ENCODE data around the gene TEX52. TPM values are rescaled to one million over a fixed set of nuclear protein-coding genes. Genes with fewer than 3 reads are reported as not detected.
A peak's percentile ranks its signal among the peaks of the same experiment; 100 is the strongest.

The TEX52 gene
- total RNA-seq, 1 donor from 2014 or later: not detected

DNA sequence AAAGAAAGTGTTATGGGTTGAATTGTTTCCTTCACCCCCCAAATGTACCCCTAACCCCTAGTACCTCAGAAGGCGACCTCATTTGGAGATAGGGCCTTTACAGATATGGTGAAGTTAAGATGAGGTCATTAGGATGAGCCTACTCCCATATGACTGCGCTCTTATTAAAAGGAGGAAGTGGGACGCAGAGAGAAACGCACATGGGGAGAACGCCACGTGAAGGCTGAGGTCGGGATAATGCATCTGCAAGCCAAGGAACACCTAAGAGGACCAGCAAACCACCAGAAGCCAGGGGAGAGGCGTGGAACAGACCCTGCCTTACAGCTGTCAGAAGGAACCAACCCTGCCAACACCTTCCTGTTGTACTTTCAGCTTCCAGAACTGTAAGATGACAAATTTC lies 20.3 kb downstream of the TEX52 start:
- no peak overlapping the region for H3K9ac ChIP-seq
- H3K9me3 Mint-ChIP-seq: no peaks in the 10 kb centered on the region
- no peaks in the 10 kb centered on the region for H3K79me2 ChIP-seq (ENCODE audit: low read depth)
- peaks cover 25% of the 10 kb centered on the region for H3K4me1 Mint-ChIP-seq
- H3K36me3 Mint-ChIP-seq: peaks cover 8% of the 10 kb centered on the region
- no peak overlapping the region for H3K27ac ChIP-seq
- DNase-seq (ENCODE audit: low spot score): no peak
- H3K4me1 ChIP-seq: peaks cover 17% of the 10 kb centered on the region
- H3K27me3 Mint-ChIP-seq (ENCODE audit: insufficient read depth, low read depth): peaks cover 2% of the 10 kb centered on the region
- H3K27me3 ChIP-seq: no peaks in the 10 kb centered on the region
- no peak overlapping the region for H2AFZ ChIP-seq (replicated peaks)
- no peaks in the 10 kb centered on the region for H3K9me3 ChIP-seq (ENCODE audit: low read depth)
- H4K20me1 ChIP-seq (ENCODE audit: low read depth): peaks cover 5% of the 10 kb centered on the region
- peaks cover 2% of the 10 kb centered on the region for H3F3A ChIP-seq (ENCODE audit: low read depth)
- H3K4me2 ChIP-seq: no peak overlapping the region
- no peak overlapping the region for H3K4me3 Mint-ChIP-seq
- H3K36me3 ChIP-seq: no peaks in the 10 kb centered on the region
- TF ChIP-seq, protein P1, sequence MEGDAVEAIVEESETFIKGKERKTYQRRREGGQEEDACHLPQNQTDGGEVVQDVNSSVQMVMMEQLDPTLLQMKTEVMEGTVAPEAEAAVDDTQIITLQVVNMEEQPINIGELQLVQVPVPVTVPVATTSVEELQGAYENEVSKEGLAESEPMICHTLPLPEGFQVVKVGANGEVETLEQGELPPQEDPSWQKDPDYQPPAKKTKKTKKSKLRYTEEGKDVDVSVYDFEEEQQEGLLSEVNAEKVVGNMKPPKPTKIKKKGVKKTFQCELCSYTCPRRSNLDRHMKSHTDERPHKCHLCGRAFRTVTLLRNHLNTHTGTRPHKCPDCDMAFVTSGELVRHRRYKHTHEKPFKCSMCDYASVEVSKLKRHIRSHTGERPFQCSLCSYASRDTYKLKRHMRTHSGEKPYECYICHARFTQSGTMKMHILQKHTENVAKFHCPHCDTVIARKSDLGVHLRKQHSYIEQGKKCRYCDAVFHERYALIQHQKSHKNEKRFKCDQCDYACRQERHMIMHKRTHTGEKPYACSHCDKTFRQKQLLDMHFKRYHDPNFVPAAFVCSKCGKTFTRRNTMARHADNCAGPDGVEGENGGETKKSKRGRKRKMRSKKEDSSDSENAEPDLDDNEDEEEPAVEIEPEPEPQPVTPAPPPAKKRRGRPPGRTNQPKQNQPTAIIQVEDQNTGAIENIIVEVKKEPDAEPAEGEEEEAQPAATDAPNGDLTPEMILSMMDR (IDR thresholded peaks at IDR 0.05): no peak
- no peak for TF ChIP-seq EZH2 (IDR thresholded peaks at IDR 0.05)
- TF ChIP-seq EZH2phosphoT487 (IDR thresholded peaks at IDR 0.05): no peak
- no peak overlapping the region for H3K4me3 ChIP-seq
- H3K27ac Mint-ChIP-seq: no peak overlapping the region

GRCh38 chr12:2835691-2836403 lies 21.0 kb downstream of the TEX52 start:
- Histone ChIP-seq H3K79me2 (ENCODE audit: low read depth) (no peaks in the 10 kb centered on the region), H3K27ac (no peak overlapping the region)
- TF ChIP-seq, protein P1 (IDR thresholded peaks at IDR 0.05): no peak
- no peak for TF ChIP-seq EZH2phosphoT487 (IDR thresholded peaks at IDR 0.05)
- TF ChIP-seq EZH2 (IDR thresholded peaks at IDR 0.05): no peak

GRCh38 chr12:2834581-2835491 lies 22.0 kb downstream of the TEX52 start, which contains the start of gene NRIP2:
TSS of gene NRIP2 (minus strand) at chr12:2835035. CDS start at chr12:2834983, 52 bp downstream.
- Histone ChIP-seq H3K4me2 (peak within 1 kb of the TSS; percentile 60), H3K4me3 (no peak within 1 kb of the TSS), H3K79me2 (ENCODE audit: low read depth) (no peaks in the 10 kb centered on the region), H2AFZ (replicated peaks) (no peak within 1 kb of the TSS), H4K20me1 (ENCODE audit: low read depth) (peaks cover 5% of the 10 kb centered on the region), H3K4me1 (peaks cover 17% of the 10 kb centered on the region), H3K9me3 (ENCODE audit: low read depth) (no peaks in the 10 kb centered on the region), H3K27ac (no peak within 1 kb of the TSS), H3K9ac (no peak within 1 kb of the TSS), H3K27me3 (no peaks in the 10 kb centered on the region), H3K36me3 (no peaks in the 10 kb centered on the region), H3F3A (ENCODE audit: low read depth) (peaks cover 2% of the 10 kb centered on the region)
- peak; percentile 55 for DNase-seq (ENCODE audit: low spot score)
- Mint-ChIP-seq H3K36me3 (peaks cover 9% of the 10 kb centered on the region), H3K4me1 (peaks cover 25% of the 10 kb centered on the region), H3K9me3 (no peaks in the 10 kb centered on the region), H3K27me3 (ENCODE audit: insufficient read depth, low read depth) (peaks cover 3% of the 10 kb centered on the region), H3K4me3 (peak within 1 kb of the TSS; percentile 65), H3K27ac (peak within 1 kb of the TSS; percentile 89)
- no peak for TF ChIP-seq EZH2phosphoT487 (IDR thresholded peaks at IDR 0.05)
- TF ChIP-seq, protein P1 (IDR thresholded peaks at IDR 0.05): no peak
- no peak for TF ChIP-seq EZH2 (IDR thresholded peaks at IDR 0.05)

More at GRCh38 chr12:2835691-2836403, 21.0 kb downstream of the TEX52 start:
- no peaks in the 10 kb centered on the region for H3K9me3 Mint-ChIP-seq
- no peak for DNase-seq (ENCODE audit: low spot score)
- no peak overlapping the region for H3K9ac ChIP-seq
- no peak overlapping the region for H2AFZ ChIP-seq (replicated peaks)
- no peak overlapping the region for H3K4me2 ChIP-seq
- peaks cover 2% of the 10 kb centered on the region for H3K27me3 Mint-ChIP-seq (ENCODE audit: insufficient read depth, low read depth)
- H3K4me3 Mint-ChIP-seq: no peak overlapping the region
- H3F3A ChIP-seq (ENCODE audit: low read depth): peaks cover 2% of the 10 kb centered on the region
- no peak overlapping the region for H3K4me3 ChIP-seq
- H4K20me1 ChIP-seq (ENCODE audit: low read depth): peaks cover 5% of the 10 kb centered on the region
- peaks cover 9% of the 10 kb centered on the region for H3K36me3 Mint-ChIP-seq
- H3K4me1 ChIP-seq: peaks cover 17% of the 10 kb centered on the region
- no peak overlapping the region for H3K27ac Mint-ChIP-seq
- H3K27me3 ChIP-seq: no peaks in the 10 kb centered on the region
- peaks cover 25% of the 10 kb centered on the region for H3K4me1 Mint-ChIP-seq
- H3K9me3 ChIP-seq (ENCODE audit: low read depth): no peaks in the 10 kb centered on the region
- H3K36me3 ChIP-seq: no peaks in the 10 kb centered on the region
